HUES6 (cell line): Measurements from ENCODE around the gene CST1.

Experiments used
- H3K27ac ChIP-seq: 2 replicates; pipeline ENCODE4 v1.7.0; 2013; ENCODE audit warnings: low read depth, mild to moderate bottlenecking, low read length, inconsistent platforms
- H3K27me3 ChIP-seq: 2 replicates; pipeline ENCODE4 v1.6.1; 2013; ENCODE audit warnings: low read length; ENCODE audit not compliant: control insufficient read depth, insufficient read depth
- H3K36me3 ChIP-seq: 2 replicates; pipeline ENCODE4 v1.6.1; 2013; ENCODE audit warnings: low read length; ENCODE audit not compliant: control insufficient read depth, insufficient read depth
- H3K4me1 ChIP-seq: 2 replicates; pipeline ENCODE4 v1.6.1; 2013; ENCODE audit warnings: low read length; ENCODE audit not compliant: control insufficient read depth, insufficient read depth
- H3K4me3 ChIP-seq: 2 replicates; pipeline ENCODE4 v1.5.1; 2013; ENCODE audit warnings: low read depth, low read length
- H3K9ac ChIP-seq: one replicate; pipeline ENCODE4 v1.6.1; 2013; ENCODE audit warnings: mild to moderate bottlenecking, low read length
- H3K9me3 ChIP-seq: 2 replicates; pipeline ENCODE4 v1.6.1; 2013; ENCODE audit warnings: low read depth, low read length; ENCODE audit not compliant: control insufficient read depth, insufficient read depth

Gene CST1

DNA sequence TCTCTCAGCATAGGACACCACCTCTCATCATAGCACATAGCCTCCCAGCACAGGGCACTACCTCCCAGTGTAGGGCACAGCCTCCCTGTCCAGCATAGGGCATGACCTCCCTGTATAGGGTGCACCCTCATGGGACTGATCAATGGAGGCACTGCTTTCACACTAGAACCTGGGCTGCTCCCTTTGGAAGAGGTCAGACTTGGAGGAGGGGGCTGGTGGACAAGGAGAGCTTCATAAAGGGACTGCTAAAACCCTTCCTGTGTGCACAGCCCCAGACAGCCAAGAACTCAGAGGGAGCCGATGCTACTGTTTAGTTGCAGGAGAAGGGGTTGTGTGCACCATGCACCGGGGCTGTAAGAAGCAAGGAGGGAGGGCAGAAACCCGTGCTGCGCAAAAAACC is 40.0 kb downstream of the CST1 start:
- Histone ChIP-seq H3K36me3 (no peaks in the 10 kb centered on the region), H3K9ac (no peak overlapping the region), H3K4me1 (no peaks in the 10 kb centered on the region), H3K27me3 (peaks cover 8% of the 10 kb centered on the region; the same call in 1 of the 2 replicates), H3K9me3 (no peaks in the 10 kb centered on the region), H3K27ac (no peak overlapping the region), H3K4me3 (no peak overlapping the region)

GRCh38 chr20:23705895-23706294 is 44.8 kb downstream of the CST1 start:
- Histone ChIP-seq H3K9me3 (no peaks in the 10 kb centered on the region), H3K27ac (no peak overlapping the region), H3K4me1 (no peaks in the 10 kb centered on the region), H3K36me3 (no peaks in the 10 kb centered on the region), H3K9ac (no peak overlapping the region), H3K4me3 (no peak overlapping the region), H3K27me3 (peaks cover 3% of the 10 kb centered on the region; the same call in 1 of the 2 replicates)

- no peaks in the 10 kb centered on the region for H3K9me3 ChIP-seq
- no peaks in the 10 kb centered on the region for H3K36me3 ChIP-seq
- no peak overlapping the region for H3K9ac ChIP-seq
- no peaks in the 10 kb centered on the region for H3K27me3 ChIP-seq
- H3K4me1 ChIP-seq, result peaks cover 9% of the 10 kb centered on the region; the same call in 1 of the 2 replicates
- H3K27ac ChIP-seq, result no peak overlapping the region
- no peak overlapping the region for H3K4me3 ChIP-seq
Observed at GRCh38 chr20:23702021-23702420, 48.7 kb downstream of the CST1 start.

GRCh38 chr20:23700931-23701330 is 49.8 kb downstream of the CST1 start:
- Histone ChIP-seq H3K9me3 (no peaks in the 10 kb centered on the region), H3K27ac (no peak overlapping the region), H3K4me3 (no peak overlapping the region), H3K27me3 (no peaks in the 10 kb centered on the region), H3K4me1 (peaks cover 9% of the 10 kb centered on the region; the same call in 1 of the 2 replicates), H3K36me3 (no peaks in the 10 kb centered on the region), H3K9ac (no peak overlapping the region)

DNA sequence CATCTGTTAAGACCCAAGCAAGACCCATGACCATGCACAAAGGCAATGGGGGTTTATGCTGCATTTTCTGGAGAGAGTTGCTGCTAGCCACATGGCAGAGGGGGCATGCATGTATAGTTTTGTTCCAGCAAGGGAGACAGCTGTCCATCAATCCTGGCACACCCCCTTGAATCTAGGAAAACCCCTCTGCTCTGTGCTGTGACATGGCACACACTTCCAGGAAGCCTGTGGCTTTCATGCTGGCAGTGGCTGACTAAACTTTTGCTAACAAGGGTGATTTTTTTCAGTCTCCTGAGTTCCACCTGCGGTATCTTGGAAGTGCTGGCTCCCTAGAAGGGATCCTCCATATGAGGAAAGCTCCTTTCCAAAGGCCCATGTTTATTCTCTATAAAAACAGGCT is 52.8 kb downstream of the CST1 start:
- Histone ChIP-seq H3K27me3 (no peaks in the 10 kb centered on the region), H3K9ac (no peak overlapping the region), H3K4me3 (no peak overlapping the region), H3K4me1 (peaks cover 30% of the 10 kb centered on the region), H3K9me3 (no peaks in the 10 kb centered on the region), H3K36me3 (no peaks in the 10 kb centered on the region), H3K27ac (no peak overlapping the region)
